Sigmoid colon (tissue), 7 donors: ENCODE measurements around the gene CTSO. TPM values are rescaled to one million over a fixed set of nuclear protein-coding genes. Genes with fewer than 3 reads are reported as not detected.
"Not testable (repeated sequence)": the region's sequence is repeated elsewhere in the genome, so short reads cannot be mapped to it uniquely, and the experiment has no call there.

Experiments used
- DNase-seq: peaks from one replicate; pipeline ENCODE4 v3.0.0-alpha.2; 2019
- H3K27ac ChIP-seq, 4 donors: fragments of 200-600 bp; sonication (generic); one replicate each; pipeline ENCODE4 v1.5.1; 2016 to 2019; ENCODE audit warnings: mild to moderate bottlenecking in 1 of 4
- H3K27me3 ChIP-seq, 3 donors: fragments of 200-600 bp; sonication (generic); one replicate each; pipeline ENCODE4 v1.5.1; 2019; ENCODE audit warnings: mild to moderate bottlenecking in 1 of 3
- H3K36me3 ChIP-seq, 4 donors: fragments of 200-600 bp; sonication (generic); one replicate each; pipeline ENCODE4 v1.5.1; 2016 to 2019
- H3K4me1 ChIP-seq, 4 donors: fragments of 200-600 bp; sonication (generic); one replicate each; pipeline ENCODE4 v1.5.1; 2017 to 2019
- H3K4me3 ChIP-seq, 4 donors: fragments of 200-600 bp; sonication (generic); one replicate each; pipeline ENCODE4 v1.5.1; 2017 to 2019; ENCODE audit warnings: mild to moderate bottlenecking in 2 of 4, moderate library complexity in 1 of 4
- H3K9me3 ChIP-seq, 4 donors: fragments of 200-600 bp in 3 of 4; sonication (generic) in 3 of 4; one replicate each; pipeline versions ENCODE4 v1.5.1 to v1.6.1; 2013 to 2019
- EP300 ChIP-seq, 4 donors: sonication (generic); formaldehyde crosslinking; IDR thresholded peaks; one replicate each; pipeline ENCODE4 v1.6.1; 2017; ENCODE audit warnings: antibody characterized with exemption in 4 of 4
- POLR2A ChIP-seq, 2 donors: fragments of 450-650 bp; IDR thresholded peaks; one replicate each; pipeline ENCODE4 v1.6.1; 2016; ENCODE audit warnings: antibody characterized with exemption in 2 of 2, mild to moderate bottlenecking in 2 of 2, moderate library complexity in 2 of 2
- POLR2AphosphoS5 ChIP-seq, 4 donors: sonication (generic); formaldehyde crosslinking; IDR thresholded peaks; one replicate each; pipeline ENCODE4 v1.6.1; 2017; ENCODE audit warnings: antibody characterized with exemption in 4 of 4
- WGBS, 2 donors: extraction: QIAGEN DNeasy Blood & Tissue Kit; methylation state at CpG; one replicate each; pipeline ENCODE4 v1.1.7; 2013; 5-methylcytosine and 5-hydroxymethylcytosine counted together
- intact Hi-C: fragments of 100-400 bp; cut with DNase I; formaldehyde crosslinking; loops from one replicate; pipeline ENCODE4 v1.15.1; 2023
- polyA plus RNA-seq, 3 donors: library from polyadenylated mRNA; stranded (reverse); fragments of 200-250 nt; gene quantifications; one replicate each; pipeline ENCODE4 v1.2.3, GENCODE V29; 2013
- total RNA-seq, 4 donors: library from RNA; depleted of rRNA; stranded (reverse); fragments of >200 nt; gene quantifications; one replicate each; pipeline ENCODE4 v1.1.0, GENCODE V29; 2016
- TF ChIP-seq, protein P1 (sequence below), 4 experiments: fragments of 450-650 bp in 3 of 4; fragments of 200-600 bp in 1 of 4; IDR thresholded peaks; one replicate each; pipeline ENCODE4 v1.5.1; 2016 to 2019; ENCODE audit warnings: antibody characterized with exemption in 4 of 4, mild to moderate bottlenecking in 3 of 4, moderate library complexity in 2 of 4
- donor health status: healthy with polysubstance abuse.
- donor health status: Bipolar disorder and iron deficiency.
- donor health status: healthy.

The CTSO gene
- total and polyA plus RNA-seq, 7 donors, result 2.1 to 41.4 (median 26.0) TPM

DNA sequence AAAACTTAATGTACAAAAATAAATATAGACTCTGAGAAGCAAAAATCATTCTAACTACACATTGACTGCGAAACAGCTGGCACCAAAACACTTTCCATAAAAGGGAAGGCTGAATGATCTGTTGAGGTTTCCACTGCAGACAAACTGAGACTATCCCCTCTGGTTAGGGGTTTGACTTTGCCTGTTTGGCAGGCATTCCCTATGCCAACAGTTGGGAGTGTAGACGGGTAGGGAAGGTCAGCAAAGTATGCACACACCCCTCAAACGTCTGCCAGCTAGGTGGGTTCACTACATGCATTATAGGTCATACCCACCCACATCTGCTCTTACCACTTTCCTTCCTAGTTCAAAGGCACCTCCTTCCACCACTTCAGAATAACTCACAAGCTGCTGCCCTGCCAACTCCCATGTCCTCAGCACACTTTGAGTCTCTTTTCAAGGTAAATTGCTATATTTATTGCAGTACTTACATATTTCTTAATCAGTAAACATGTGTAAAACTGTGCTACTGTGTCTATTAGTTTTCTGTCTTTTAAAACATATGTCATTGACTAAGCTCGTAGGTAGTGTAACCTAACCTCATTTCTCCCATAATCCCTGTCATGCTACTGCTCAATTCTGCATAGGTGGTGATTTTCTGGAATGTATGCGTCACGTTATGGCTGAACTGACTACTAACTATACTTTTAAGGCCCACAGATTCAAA is 12.4 kb downstream of the CTSO start:
- Histone ChIP-seq H3K27ac (no peak overlapping the region), H3K27me3 (no peaks in the 10 kb centered on the region), H3K4me1 (no peaks in the 10 kb centered on the region), H3K36me3 (peaks cover 0 to 53% (median 2%) of the 10 kb centered on the region in 4 donors), H3K9me3 (no peaks in the 10 kb centered on the region), H3K4me3 (no peak overlapping the region)
- intact Hi-C loops, result no loop called here
- DNase-seq, result no peak
- TF ChIP-seq, protein P1, sequence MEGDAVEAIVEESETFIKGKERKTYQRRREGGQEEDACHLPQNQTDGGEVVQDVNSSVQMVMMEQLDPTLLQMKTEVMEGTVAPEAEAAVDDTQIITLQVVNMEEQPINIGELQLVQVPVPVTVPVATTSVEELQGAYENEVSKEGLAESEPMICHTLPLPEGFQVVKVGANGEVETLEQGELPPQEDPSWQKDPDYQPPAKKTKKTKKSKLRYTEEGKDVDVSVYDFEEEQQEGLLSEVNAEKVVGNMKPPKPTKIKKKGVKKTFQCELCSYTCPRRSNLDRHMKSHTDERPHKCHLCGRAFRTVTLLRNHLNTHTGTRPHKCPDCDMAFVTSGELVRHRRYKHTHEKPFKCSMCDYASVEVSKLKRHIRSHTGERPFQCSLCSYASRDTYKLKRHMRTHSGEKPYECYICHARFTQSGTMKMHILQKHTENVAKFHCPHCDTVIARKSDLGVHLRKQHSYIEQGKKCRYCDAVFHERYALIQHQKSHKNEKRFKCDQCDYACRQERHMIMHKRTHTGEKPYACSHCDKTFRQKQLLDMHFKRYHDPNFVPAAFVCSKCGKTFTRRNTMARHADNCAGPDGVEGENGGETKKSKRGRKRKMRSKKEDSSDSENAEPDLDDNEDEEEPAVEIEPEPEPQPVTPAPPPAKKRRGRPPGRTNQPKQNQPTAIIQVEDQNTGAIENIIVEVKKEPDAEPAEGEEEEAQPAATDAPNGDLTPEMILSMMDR (IDR thresholded peaks at IDR 0.05), result no peak
- no peak for TF ChIP-seq POLR2AphosphoS5 (IDR thresholded peaks at IDR 0.05)
- TF ChIP-seq EP300 (IDR thresholded peaks at IDR 0.05), result no peak
- no peak for TF ChIP-seq POLR2A (IDR thresholded peaks at IDR 0.05)
- WGBS, 2 donors, result 63 to 81% methylated on average over 6 of the region's 6 CpGs

DNA sequence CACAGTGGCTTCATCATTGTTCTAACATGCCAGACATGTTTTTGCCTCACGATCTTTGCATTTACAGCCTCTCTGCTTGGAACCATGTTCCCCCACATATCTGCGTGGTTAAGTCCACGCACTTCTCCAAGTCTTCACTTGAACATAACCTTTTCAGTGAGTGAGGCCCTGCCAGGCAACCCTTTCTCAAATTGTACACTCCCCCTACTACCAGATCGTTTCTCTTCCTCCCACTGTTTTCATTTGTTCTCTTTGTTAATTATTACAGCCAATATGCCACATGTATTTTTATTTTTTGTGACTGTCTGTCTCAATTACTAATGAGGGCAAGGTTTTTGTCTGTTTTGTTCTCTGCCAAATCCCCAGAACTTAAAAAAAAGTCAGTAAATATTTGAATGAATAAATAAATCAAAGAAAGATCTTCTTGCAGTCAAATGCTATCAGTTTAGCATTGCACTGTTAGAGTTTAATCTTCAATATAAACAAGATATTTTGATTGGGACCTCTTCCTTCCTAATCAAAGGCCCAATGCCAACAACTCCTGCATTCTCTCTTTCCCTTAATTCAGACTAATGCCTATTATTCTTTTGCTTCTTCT is 18.2 kb downstream of the CTSO start:
- Histone ChIP-seq H3K9me3 (no peaks in the 10 kb centered on the region), H3K4me1 (no peaks in the 10 kb centered on the region), H3K36me3 (peaks cover 0 to 36% (median 2%) of the 10 kb centered on the region in 4 donors), H3K27ac (no peak overlapping the region), H3K4me3 (no peak overlapping the region), H3K27me3 (no peaks in the 10 kb centered on the region)
- 81 to 82% methylated on average over 4 of the region's 4 CpGs for WGBS, 2 donors
- no peak for DNase-seq
- TF ChIP-seq EP300 (IDR thresholded peaks at IDR 0.05), result no peak
- TF ChIP-seq, protein P1 (IDR thresholded peaks at IDR 0.05), result no peak
- TF ChIP-seq POLR2AphosphoS5 (IDR thresholded peaks at IDR 0.05), result no peak
- TF ChIP-seq POLR2A (IDR thresholded peaks at IDR 0.05), result no peak
- intact Hi-C loops, result no loop called here

DNA sequence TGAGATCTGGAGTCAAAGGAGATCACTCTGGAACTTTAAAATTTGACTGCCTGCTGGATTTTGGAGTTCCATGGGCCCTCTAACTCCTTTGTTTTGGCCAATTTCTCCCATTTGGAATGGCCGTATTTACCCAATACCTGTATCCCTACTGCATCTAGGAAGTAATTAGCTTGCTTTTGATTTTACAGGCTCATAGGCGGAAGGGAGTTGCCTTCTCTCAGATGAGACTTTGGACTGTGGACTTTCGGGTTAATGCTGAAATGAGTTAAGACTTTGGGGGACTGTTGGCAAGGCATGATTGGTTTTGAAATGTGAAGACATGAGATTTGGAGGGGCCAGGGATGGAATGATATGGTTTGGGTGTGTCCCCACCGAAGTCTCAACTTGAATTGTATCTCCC is 19.0 kb downstream of the CTSO start:
- H3K4me1 ChIP-seq, H3K27me3 ChIP-seq, intact Hi-C loops, H3K9me3 ChIP-seq, DNase-seq, H3K27ac ChIP-seq, H3K4me3 ChIP-seq: not testable (repeated sequence)
- H3K36me3 ChIP-seq, result peaks cover 0 to 31% (median under 1%) of the 10 kb centered on the region in 4 donors
- WGBS, 2 donors, result 53 to 86% methylated on average over 4 of the region's 4 CpGs

DNA sequence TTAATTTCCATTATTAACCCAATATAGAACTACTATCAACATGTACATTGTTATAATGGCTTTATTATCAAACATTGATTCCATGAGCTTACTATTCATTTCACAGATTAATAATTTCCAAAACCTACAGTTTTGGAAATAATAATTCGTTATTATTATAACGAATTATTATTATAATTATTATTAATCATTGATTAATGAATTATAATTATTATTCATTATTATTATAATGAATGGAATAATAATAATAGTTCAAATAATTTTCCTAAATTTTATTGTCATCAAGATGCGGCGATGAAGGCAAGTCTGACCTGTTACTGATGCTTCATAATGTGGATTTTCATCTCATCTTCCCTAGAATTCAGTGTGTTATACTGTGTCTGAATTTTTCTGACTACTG is 22.0 kb downstream of the CTSO start:
- 90 to 94% methylated on average over 4 of the region's 4 CpGs for WGBS, 2 donors
- TF ChIP-seq, protein P1 (IDR thresholded peaks at IDR 0.05), result no peak
- TF ChIP-seq EP300 (IDR thresholded peaks at IDR 0.05), result no peak
- no peak for TF ChIP-seq POLR2AphosphoS5 (IDR thresholded peaks at IDR 0.05)
- no peak for TF ChIP-seq POLR2A (IDR thresholded peaks at IDR 0.05)
- Histone ChIP-seq H3K4me3 (no peak overlapping the region), H3K27ac (no peak overlapping the region), H3K9me3 (peaks cover 0 to 4% (median 0%) of the 10 kb centered on the region in 4 donors), H3K4me1 (no peaks in the 10 kb centered on the region), H3K27me3 (no peaks in the 10 kb centered on the region), H3K36me3 (peaks cover 0 to 24% (median 4%) of the 10 kb centered on the region in 4 donors)
- intact Hi-C loops, result no loop called here
- no peak for DNase-seq

DNA sequence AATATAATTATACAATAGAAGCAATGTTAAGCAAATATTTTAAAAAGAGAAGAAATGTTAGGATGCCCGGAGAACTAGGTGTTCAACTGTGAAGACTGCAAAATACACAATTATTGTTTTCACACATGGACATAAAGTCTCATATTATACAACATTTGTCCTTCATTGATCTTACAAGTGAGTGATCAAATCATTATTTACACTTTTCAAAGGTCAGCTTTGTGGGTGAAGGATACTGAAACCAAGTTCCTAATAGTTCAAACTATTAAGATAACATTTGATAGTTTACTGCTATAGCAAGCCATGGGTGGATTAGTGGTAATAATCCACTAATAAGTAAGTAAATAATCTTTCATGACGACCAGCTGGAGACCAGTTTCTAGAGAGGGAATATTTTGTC is 23.3 kb downstream of the CTSO start:
- 91% methylated on average over 2 of the region's 2 CpGs for WGBS, 2 donors
- Histone ChIP-seq H3K27me3 (no peaks in the 10 kb centered on the region), H3K4me3 (no peak overlapping the region), H3K4me1 (no peaks in the 10 kb centered on the region), H3K27ac (no peak overlapping the region), H3K9me3 (peaks cover 0 to 4% (median 0%) of the 10 kb centered on the region in 4 donors), H3K36me3 (peaks cover 0 to 35% (median 4%) of the 10 kb centered on the region in 4 donors)
- intact Hi-C loops, result no loop called here
- no peak for DNase-seq
- no peak for TF ChIP-seq EP300 (IDR thresholded peaks at IDR 0.05)
- TF ChIP-seq, protein P1 (IDR thresholded peaks at IDR 0.05), result no peak
- TF ChIP-seq POLR2A (IDR thresholded peaks at IDR 0.05), result no peak
- no peak for TF ChIP-seq POLR2AphosphoS5 (IDR thresholded peaks at IDR 0.05)
